Measurements from ENCODE around the gene SIDT2.

- no peak for TF ChIP-seq ZNF423 (CRISPR knock-in tag; IDR thresholded peaks at IDR 0.05)
- TF ChIP-seq, protein P1, sequence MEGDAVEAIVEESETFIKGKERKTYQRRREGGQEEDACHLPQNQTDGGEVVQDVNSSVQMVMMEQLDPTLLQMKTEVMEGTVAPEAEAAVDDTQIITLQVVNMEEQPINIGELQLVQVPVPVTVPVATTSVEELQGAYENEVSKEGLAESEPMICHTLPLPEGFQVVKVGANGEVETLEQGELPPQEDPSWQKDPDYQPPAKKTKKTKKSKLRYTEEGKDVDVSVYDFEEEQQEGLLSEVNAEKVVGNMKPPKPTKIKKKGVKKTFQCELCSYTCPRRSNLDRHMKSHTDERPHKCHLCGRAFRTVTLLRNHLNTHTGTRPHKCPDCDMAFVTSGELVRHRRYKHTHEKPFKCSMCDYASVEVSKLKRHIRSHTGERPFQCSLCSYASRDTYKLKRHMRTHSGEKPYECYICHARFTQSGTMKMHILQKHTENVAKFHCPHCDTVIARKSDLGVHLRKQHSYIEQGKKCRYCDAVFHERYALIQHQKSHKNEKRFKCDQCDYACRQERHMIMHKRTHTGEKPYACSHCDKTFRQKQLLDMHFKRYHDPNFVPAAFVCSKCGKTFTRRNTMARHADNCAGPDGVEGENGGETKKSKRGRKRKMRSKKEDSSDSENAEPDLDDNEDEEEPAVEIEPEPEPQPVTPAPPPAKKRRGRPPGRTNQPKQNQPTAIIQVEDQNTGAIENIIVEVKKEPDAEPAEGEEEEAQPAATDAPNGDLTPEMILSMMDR (IDR thresholded peaks at IDR 0.05): no peak
- TF ChIP-seq, protein P2, sequence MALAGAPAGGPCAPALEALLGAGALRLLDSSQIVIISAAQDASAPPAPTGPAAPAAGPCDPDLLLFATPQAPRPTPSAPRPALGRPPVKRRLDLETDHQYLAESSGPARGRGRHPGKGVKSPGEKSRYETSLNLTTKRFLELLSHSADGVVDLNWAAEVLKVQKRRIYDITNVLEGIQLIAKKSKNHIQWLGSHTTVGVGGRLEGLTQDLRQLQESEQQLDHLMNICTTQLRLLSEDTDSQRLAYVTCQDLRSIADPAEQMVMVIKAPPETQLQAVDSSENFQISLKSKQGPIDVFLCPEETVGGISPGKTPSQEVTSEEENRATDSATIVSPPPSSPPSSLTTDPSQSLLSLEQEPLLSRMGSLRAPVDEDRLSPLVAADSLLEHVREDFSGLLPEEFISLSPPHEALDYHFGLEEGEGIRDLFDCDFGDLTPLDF (CRISPR knock-in tag; IDR thresholded peaks at IDR 0.05): no peak
- no peak for TF ChIP-seq ZBTB21 (CRISPR knock-in tag; IDR thresholded peaks at IDR 0.05; ENCODE audit: borderline replicate concordance)
- TF ChIP-seq, protein P3, sequence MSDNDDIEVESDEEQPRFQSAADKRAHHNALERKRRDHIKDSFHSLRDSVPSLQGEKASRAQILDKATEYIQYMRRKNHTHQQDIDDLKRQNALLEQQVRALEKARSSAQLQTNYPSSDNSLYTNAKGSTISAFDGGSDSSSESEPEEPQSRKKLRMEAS (CRISPR knock-in tag; IDR thresholded peaks at IDR 0.05): no peak
- TF ChIP-seq TP53 (CRISPR knock-in tag; IDR thresholded peaks at IDR 0.05): no peak
- TF ChIP-seq ZNF532 (CRISPR knock-in tag; IDR thresholded peaks at IDR 0.05; ENCODE audit: borderline replicate concordance): no peak
Observed at GRCh38 chr11:117203069-117203407, 24.5 kb downstream of the SIDT2 start.

Data from WTC11 (cell line).